RWPE2 (cell line): ENCODE measurements around the gene HSDL1.

Experiments
- ATAC-seq: fragments of 200-7000 bp; cut with Tn5 transposase; 3 replicates; pipeline ENCODE4 v1.9.1; 2021; ENCODE audit warnings: low read depth
- DNase-seq: peaks from one replicate; pipeline ENCODE4 v3.0.0-alpha.2; 2020; ENCODE audit warnings: low spot score
- H3K27ac ChIP-seq: fragments of 450-650 bp; 2 replicates; pipeline ENCODE4 v1.5.1; 2017; ENCODE audit warnings: mild to moderate bottlenecking; ENCODE audit not compliant: poor library complexity, severe bottlenecking
- H3K27me3 ChIP-seq: fragments of 250-450 bp; sonication (Bioruptor Pico); 2 replicates; pipeline ENCODE4 v1.5.1; 2021; ENCODE audit warnings: mild to moderate bottlenecking, moderate library complexity; ENCODE audit not compliant: insufficient read depth, poor library complexity, severe bottlenecking
- H3K36me3 ChIP-seq: fragments of 250-450 bp; sonication (Bioruptor Pico); 2 replicates; pipeline ENCODE4 v1.5.1; 2020; ENCODE audit warnings: low read depth, mild to moderate bottlenecking, moderate library complexity
- H3K4me1 ChIP-seq: fragments of 250-450 bp; sonication (Bioruptor Pico); 2 replicates; pipeline ENCODE4 v1.5.1; 2021; ENCODE audit warnings: mild to moderate bottlenecking, moderate library complexity; ENCODE audit not compliant: insufficient read depth, poor library complexity, severe bottlenecking
- H3K4me3 ChIP-seq: fragments of 250-450 bp; sonication (Bioruptor Pico); 2 replicates; pipeline ENCODE4 v1.5.1; 2021; ENCODE audit warnings: mild to moderate bottlenecking, moderate library complexity; ENCODE audit not compliant: severe bottlenecking
- H3K9me3 ChIP-seq: fragments of 250-450 bp; sonication (Bioruptor Pico); 2 replicates; pipeline ENCODE4 v1.5.1; 2021; ENCODE audit warnings: mild to moderate bottlenecking, moderate library complexity; ENCODE audit not compliant: severe bottlenecking
- TF ChIP-seq, protein P1 (sequence below): fragments of 450-650 bp; IDR thresholded peaks from one replicate; pipeline ENCODE4 v1.5.1; 2017; ENCODE audit warnings: mild to moderate bottlenecking, moderate library complexity; ENCODE audit not compliant: poor library complexity, severe bottlenecking

Gene HSDL1

DNA sequence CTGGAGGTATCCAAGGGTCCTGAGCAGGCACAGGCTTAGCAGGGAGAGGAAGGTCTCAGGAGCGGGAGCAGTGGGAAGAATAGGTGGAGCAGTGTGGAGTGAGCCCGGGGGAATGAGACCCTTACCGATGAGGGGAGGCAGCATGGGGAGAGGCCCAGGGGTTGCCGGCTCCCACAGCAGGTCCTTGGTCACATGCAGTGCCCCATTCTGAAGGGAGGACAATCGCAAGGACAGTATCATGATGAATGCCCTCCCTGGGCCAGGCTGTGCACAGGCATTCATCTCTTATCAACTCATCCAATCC lies 38.5 kb upstream of the HSDL1 start:
- Histone ChIP-seq H3K36me3 (peaks cover 37% of the 10 kb centered on the region), H3K4me1 (no peaks in the 10 kb centered on the region), H3K27me3 (no peaks in the 10 kb centered on the region), H3K9me3 (no peaks in the 10 kb centered on the region), H3K4me3 (no peak overlapping the region), H3K27ac (no peak overlapping the region)
- ATAC-seq (no peak), DNase-seq (no peak)
- TF ChIP-seq, protein P1, sequence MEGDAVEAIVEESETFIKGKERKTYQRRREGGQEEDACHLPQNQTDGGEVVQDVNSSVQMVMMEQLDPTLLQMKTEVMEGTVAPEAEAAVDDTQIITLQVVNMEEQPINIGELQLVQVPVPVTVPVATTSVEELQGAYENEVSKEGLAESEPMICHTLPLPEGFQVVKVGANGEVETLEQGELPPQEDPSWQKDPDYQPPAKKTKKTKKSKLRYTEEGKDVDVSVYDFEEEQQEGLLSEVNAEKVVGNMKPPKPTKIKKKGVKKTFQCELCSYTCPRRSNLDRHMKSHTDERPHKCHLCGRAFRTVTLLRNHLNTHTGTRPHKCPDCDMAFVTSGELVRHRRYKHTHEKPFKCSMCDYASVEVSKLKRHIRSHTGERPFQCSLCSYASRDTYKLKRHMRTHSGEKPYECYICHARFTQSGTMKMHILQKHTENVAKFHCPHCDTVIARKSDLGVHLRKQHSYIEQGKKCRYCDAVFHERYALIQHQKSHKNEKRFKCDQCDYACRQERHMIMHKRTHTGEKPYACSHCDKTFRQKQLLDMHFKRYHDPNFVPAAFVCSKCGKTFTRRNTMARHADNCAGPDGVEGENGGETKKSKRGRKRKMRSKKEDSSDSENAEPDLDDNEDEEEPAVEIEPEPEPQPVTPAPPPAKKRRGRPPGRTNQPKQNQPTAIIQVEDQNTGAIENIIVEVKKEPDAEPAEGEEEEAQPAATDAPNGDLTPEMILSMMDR = no peak

DNA sequence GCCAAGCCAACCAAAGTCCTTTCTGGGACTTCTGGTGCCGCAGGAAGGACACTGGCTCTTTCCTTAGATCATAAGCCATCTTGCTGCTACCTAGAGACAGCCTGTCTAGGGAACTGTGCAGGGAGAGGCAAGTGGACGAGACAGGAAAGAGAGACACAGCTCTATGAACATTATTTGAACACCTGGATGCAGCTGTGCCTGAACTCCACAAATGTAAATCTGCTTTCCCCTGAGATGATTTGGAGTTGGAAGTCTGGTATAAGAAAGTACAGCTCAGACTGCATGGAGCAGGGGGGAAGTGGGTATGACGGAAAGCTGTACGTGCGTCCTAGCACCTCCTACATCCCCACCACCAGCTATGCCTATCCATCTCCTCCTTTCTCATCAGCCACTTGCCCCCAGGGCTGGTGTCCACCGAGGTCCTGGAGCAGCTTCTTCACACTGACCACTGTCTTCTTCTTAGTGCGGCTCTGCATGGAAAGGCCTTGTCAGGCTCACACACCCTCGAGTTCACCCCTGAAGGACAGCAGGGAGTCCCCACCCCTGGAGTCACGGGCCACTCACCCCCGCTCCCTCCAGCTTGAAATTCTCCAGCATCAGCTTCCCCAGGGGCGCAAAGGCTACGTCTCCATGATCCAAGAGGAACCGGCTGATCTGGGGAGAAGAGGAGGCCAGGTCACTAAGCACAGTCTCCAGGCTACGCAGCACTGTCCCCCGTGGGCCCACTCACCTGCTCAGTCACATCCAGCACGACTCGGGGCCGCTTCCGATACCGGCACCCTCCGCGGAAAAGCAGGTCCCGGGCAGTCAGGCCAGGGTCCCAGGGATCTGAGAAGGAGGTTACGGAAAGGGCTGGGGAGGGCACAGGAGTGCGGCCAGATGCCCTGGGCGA lies 37.9 kb upstream of the HSDL1 start:
- Histone ChIP-seq H3K9me3 (no peaks in the 10 kb centered on the region), H3K4me3 (no peak overlapping the region), H3K27me3 (no peaks in the 10 kb centered on the region), H3K4me1 (no peaks in the 10 kb centered on the region), H3K36me3 (peaks cover 42% of the 10 kb centered on the region), H3K27ac (no peak overlapping the region)
- TF ChIP-seq, protein P1 = no peak
- ATAC-seq = no peak
- no peak for DNase-seq

DNA sequence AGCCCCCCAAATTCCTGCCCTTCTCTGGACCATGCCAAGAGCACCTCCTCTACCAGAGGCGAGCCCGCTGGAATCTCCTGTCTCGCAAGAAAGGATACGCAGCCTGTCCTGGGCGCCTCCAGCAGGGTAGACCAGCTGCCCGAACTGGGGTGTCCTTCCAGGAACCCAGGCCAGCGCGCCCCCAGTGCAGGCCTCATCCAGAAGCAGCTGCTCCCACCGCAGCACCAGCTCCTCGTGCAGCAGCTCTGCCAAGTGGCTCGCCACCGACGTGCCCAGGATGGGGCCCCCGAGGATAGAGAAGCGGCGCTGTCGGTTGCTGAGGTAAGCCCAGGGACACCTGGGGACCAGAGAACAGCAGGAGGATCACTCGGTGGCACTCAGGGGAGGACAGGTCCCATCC lies 37.1 kb upstream of the HSDL1 start:
- Histone ChIP-seq H3K36me3 (peaks cover 46% of the 10 kb centered on the region), H3K4me3 (no peak overlapping the region), H3K4me1 (peaks cover 6% of the 10 kb centered on the region), H3K27ac (no peak overlapping the region), H3K9me3 (no peaks in the 10 kb centered on the region), H3K27me3 (no peaks in the 10 kb centered on the region)
- no peak for ATAC-seq
- TF ChIP-seq, protein P1 = no peak
- DNase-seq = no peak

DNA sequence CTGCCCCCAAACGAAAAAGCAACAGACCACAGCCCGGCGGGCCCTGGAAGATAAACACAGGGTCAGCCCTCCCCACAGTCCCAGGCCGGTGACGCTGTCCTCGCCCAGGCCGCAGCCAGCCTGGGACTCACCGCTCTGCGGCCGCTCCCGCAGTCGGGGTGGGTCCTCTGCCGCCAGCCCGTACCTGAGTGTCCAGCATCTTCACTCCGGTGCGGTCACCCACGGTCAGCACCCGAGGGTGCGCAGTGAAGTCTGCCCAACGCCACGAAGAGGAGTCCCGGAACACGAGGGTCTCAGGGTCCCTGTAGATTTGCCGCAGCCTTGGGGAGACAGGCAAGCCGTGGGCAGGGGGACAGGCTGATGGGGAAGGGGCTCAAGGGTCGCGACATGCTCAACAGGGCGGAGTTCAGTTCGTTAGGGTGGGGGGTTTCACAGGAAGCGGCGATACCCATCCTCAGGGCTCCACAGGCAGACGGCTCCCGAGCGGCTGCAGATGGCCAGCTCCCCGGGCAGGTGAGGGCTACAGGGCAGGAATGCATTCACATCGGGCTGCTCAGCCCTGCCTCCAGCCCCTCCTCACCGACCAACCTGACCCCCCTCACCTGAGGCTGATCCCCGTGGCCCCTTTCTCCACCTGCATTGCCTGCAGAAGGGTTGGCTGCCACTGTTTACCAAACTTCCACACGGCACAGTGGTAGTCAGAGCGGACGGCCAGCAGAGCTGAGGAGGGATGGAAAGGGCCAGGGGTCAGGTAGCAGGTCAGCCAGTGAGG lies 36.4 kb upstream of the HSDL1 start:
- DNase-seq = no peak
- H3K36me3 ChIP-seq = peaks cover 46% of the 10 kb centered on the region
- no peak overlapping the region for H3K27ac ChIP-seq
- peaks cover 13% of the 10 kb centered on the region for H3K4me1 ChIP-seq
- TF ChIP-seq, protein P1 = no peak
- ATAC-seq = no peak
- no peaks in the 10 kb centered on the region for H3K9me3 ChIP-seq
- no peaks in the 10 kb centered on the region for H3K27me3 ChIP-seq
- no peak overlapping the region for H3K4me3 ChIP-seq
